ENCODE measurements around the gene PRKAR1B. TPM values are rescaled to one million over a fixed set of nuclear protein-coding genes. Genes with fewer than 3 reads are reported as not detected.
A peak's percentile ranks its signal among the peaks of the same experiment; 100 is the strongest.

PRKAR1B gene
- total and polyA plus RNA-seq, 2 donors (not counting 1 experiment from before 2014, with no cell fraction given): 4.5 to 8.6 TPM

- Mint-ChIP-seq H3K9me3 (ENCODE audit: insufficient read depth) (no peaks in the 10 kb centered on the region), H3K4me3 (no peak overlapping the region), H3K27ac (no peak overlapping the region), H3K27me3 (peaks cover 15% of the 10 kb centered on the region), H3K4me1 (peaks cover 17% of the 10 kb centered on the region)
- H3K79me2 ChIP-seq (ENCODE audit: control insufficient read depth, insufficient read depth, low read length): no peaks in the 10 kb centered on the region
- POLR2A ChIA-PET: no interaction called here
- peak overlapping the region; percentile 90 for H3K4me2 ChIP-seq (replicated peaks; ENCODE audit: low read depth, low read length, poor library complexity, severe bottlenecking)
- no peaks in the 10 kb centered on the region for H3K36me3 ChIP-seq (replicated peaks in 1 of 2; ENCODE audit: control extremely low read depth in 1 of 2, control insufficient read depth in 1 of 2, extremely low read depth in 1 of 2, insufficient read depth in 2 of 2, low read length in 1 of 2)
- peak overlapping the region in 1 of 5 experiments; percentile 12 for H3K4me3 ChIP-seq (ENCODE audit: control extremely low read depth in 1 of 5, extremely low read depth in 1 of 5, insufficient read depth in 1 of 5, low read depth in 2 of 5, low read length in 4 of 5)
- WGBS (ENCODE audit: insufficient coverage): 5% methylated on average over 78 of the region's 83 CpGs
- intact Hi-C loops (cut with micrococcal nuclease): no loop called here
- no peak for TF ChIP-seq CTCF (IDR thresholded peaks at IDR 0.05)
- TF ChIP-seq EZH2 (IDR thresholded peaks at IDR 0.05; ENCODE audit: borderline replicate concordance, insufficient read depth, low read depth, low read length, poor library complexity, severe bottlenecking): no peak
- ATAC-seq (ENCODE audit: low read depth) (no peak), DNase-seq (peak; percentile 25)
- peaks cover 0 to 20% (median 8%) of the 10 kb centered on the region in 4 experiments for H3K27me3 ChIP-seq (replicated peaks in 1 of 4; ENCODE audit: control extremely low read depth in 1 of 4, control insufficient read depth in 3 of 4, insufficient read depth in 4 of 4, low read length in 3 of 4)
- H4K20me1 ChIP-seq (ENCODE audit: control insufficient read depth, insufficient read depth, low read length, poor library complexity, severe bottlenecking): no peaks in the 10 kb centered on the region
- H2AFZ ChIP-seq (ENCODE audit: insufficient read depth, low read depth, low read length, poor library complexity, severe bottlenecking): no peak overlapping the region
- peaks cover 23 to 28% of the 10 kb centered on the region in 2 donors for H3K4me1 ChIP-seq (ENCODE audit: control insufficient read depth in 2 of 2, insufficient read depth in 2 of 2, low read length in 2 of 2)
- CTCF ChIA-PET: no interaction called here
- no peak overlapping the region for H3K27ac ChIP-seq (ENCODE audit: low read length in 2 of 2)
- peak overlapping the region; percentile 26 for H3K9ac ChIP-seq (ENCODE audit: low read length)
- H3K9me3 ChIP-seq (ENCODE audit: control extremely low read depth in 1 of 3, control insufficient read depth in 2 of 3, insufficient read depth in 1 of 3, low read length in 2 of 3): peaks cover 0 to 8% (median 0%) of the 10 kb centered on the region in 3 donors
Measured at GRCh38 chr7:516606-517456, 210.2 kb downstream of the PRKAR1B start.

GRCh38 chr7:516216-516605 is 210.9 kb downstream of the PRKAR1B start:
- H3K27ac ChIP-seq (ENCODE audit: low read length in 2 of 2): no peak overlapping the region
- H3K27me3 Mint-ChIP-seq: peaks cover 15% of the 10 kb centered on the region
- TF ChIP-seq CTCF (IDR thresholded peaks at IDR 0.05) (no peak), EZH2 (IDR thresholded peaks at IDR 0.05; ENCODE audit: borderline replicate concordance, insufficient read depth, low read depth, low read length, poor library complexity, severe bottlenecking) (no peak)
- ChIA-PET POLR2A (no interaction called here), CTCF (no interaction called here)
- H3K4me3 ChIP-seq (ENCODE audit: control extremely low read depth in 1 of 5, extremely low read depth in 1 of 5, insufficient read depth in 1 of 5, low read depth in 2 of 5, low read length in 4 of 5): no peak overlapping the region
- H3K9me3 Mint-ChIP-seq (ENCODE audit: insufficient read depth): no peaks in the 10 kb centered on the region
- no peak overlapping the region for H3K4me2 ChIP-seq (replicated peaks; ENCODE audit: low read depth, low read length, poor library complexity, severe bottlenecking)
- H3K36me3 ChIP-seq (replicated peaks in 1 of 2; ENCODE audit: control extremely low read depth in 1 of 2, control insufficient read depth in 1 of 2, extremely low read depth in 1 of 2, insufficient read depth in 2 of 2, low read length in 1 of 2): no peaks in the 10 kb centered on the region
- peaks cover 0 to 14% (median 6%) of the 10 kb centered on the region in 4 experiments for H3K27me3 ChIP-seq (replicated peaks in 1 of 4; ENCODE audit: control extremely low read depth in 1 of 4, control insufficient read depth in 3 of 4, insufficient read depth in 4 of 4, low read length in 3 of 4)
- no peak for DNase-seq
- no peak overlapping the region for H3K27ac Mint-ChIP-seq
- no peaks in the 10 kb centered on the region for H4K20me1 ChIP-seq (ENCODE audit: control insufficient read depth, insufficient read depth, low read length, poor library complexity, severe bottlenecking)
- peaks cover 12% of the 10 kb centered on the region for H3K4me1 Mint-ChIP-seq
- intact Hi-C loops (cut with micrococcal nuclease): no loop called here
- no peak overlapping the region for H3K9ac ChIP-seq (ENCODE audit: low read length)
- H3K4me3 Mint-ChIP-seq: no peak overlapping the region
- H3K9me3 ChIP-seq (ENCODE audit: control extremely low read depth in 1 of 3, control insufficient read depth in 2 of 3, insufficient read depth in 1 of 3, low read length in 2 of 3): peaks cover 0 to 4% (median 0%) of the 10 kb centered on the region in 3 donors
- WGBS (ENCODE audit: insufficient coverage): 70% methylated on average over 4 of the region's 13 CpGs
- H3K79me2 ChIP-seq (ENCODE audit: control insufficient read depth, insufficient read depth, low read length): no peaks in the 10 kb centered on the region
- H2AFZ ChIP-seq (ENCODE audit: insufficient read depth, low read depth, low read length, poor library complexity, severe bottlenecking): no peak overlapping the region
- peaks cover 17 to 22% of the 10 kb centered on the region in 2 donors for H3K4me1 ChIP-seq (ENCODE audit: control insufficient read depth in 2 of 2, insufficient read depth in 2 of 2, low read length in 2 of 2)
- ATAC-seq (ENCODE audit: low read depth): no peak

Measured in B cell (primary cell).